ENCODE results near the gene KANSL1.

KANSL1 gene

GRCh38 chr17:46176975-46177374 lies 16.3 kb downstream of the KANSL1 start:
- H3K27me3 ChIP-seq, result no peaks in the 10 kb centered on the region
- TF ChIP-seq, protein P1, sequence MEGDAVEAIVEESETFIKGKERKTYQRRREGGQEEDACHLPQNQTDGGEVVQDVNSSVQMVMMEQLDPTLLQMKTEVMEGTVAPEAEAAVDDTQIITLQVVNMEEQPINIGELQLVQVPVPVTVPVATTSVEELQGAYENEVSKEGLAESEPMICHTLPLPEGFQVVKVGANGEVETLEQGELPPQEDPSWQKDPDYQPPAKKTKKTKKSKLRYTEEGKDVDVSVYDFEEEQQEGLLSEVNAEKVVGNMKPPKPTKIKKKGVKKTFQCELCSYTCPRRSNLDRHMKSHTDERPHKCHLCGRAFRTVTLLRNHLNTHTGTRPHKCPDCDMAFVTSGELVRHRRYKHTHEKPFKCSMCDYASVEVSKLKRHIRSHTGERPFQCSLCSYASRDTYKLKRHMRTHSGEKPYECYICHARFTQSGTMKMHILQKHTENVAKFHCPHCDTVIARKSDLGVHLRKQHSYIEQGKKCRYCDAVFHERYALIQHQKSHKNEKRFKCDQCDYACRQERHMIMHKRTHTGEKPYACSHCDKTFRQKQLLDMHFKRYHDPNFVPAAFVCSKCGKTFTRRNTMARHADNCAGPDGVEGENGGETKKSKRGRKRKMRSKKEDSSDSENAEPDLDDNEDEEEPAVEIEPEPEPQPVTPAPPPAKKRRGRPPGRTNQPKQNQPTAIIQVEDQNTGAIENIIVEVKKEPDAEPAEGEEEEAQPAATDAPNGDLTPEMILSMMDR (IDR thresholded peaks at IDR 0.05), result no peak
- H3K36me3 ChIP-seq, result peaks cover under 1 to 2% (median under 1%) of the 10 kb centered on the region in 3 donors
- DNase-seq, result no peak
- no peaks in the 10 kb centered on the region for H3K9me3 ChIP-seq
- H3K27ac ChIP-seq, result no peak overlapping the region
- intact Hi-C loops (cut with DNase I; ENCODE audit: low total_unique reads), result no loop called here
- H3K4me3 ChIP-seq, result no peak overlapping the region
- peaks cover 0 to 97% (median 47%) of the 10 kb centered on the region in 4 donors for H3K4me1 ChIP-seq

- no peak for DNase-seq
- intact Hi-C loops (cut with DNase I; ENCODE audit: low total_unique reads), result no loop called here
- TF ChIP-seq, protein P1 (IDR thresholded peaks at IDR 0.05), result no peak
- Histone ChIP-seq H3K9me3 (no peaks in the 10 kb centered on the region), H3K4me1 (peaks cover 0 to 93% (median 43%) of the 10 kb centered on the region in 4 donors), H3K36me3 (peaks cover 11 to 13% (median 12%) of the 10 kb centered on the region in 3 donors), H3K27ac (no peak overlapping the region), H3K27me3 (no peaks in the 10 kb centered on the region), H3K4me3 (no peak overlapping the region)
Observed at GRCh38 chr17:46175891-46176290, 17.3 kb downstream of the KANSL1 start.

- H3K36me3 ChIP-seq, result peaks cover 14 to 24% (median 23%) of the 10 kb centered on the region in 3 donors
- H3K9me3 ChIP-seq, result no peaks in the 10 kb centered on the region
- no peak overlapping the region for H3K27ac ChIP-seq
- no peak overlapping the region for H3K4me3 ChIP-seq
- TF ChIP-seq, protein P1 (IDR thresholded peaks at IDR 0.05), result no peak
- H3K27me3 ChIP-seq, result no peaks in the 10 kb centered on the region
- peaks cover 0 to 92% (median 28%) of the 10 kb centered on the region in 4 donors for H3K4me1 ChIP-seq
- DNase-seq, result no peak
- intact Hi-C loops (cut with DNase I; ENCODE audit: low total_unique reads), result no loop called here
Observed at GRCh38 chr17:46173153-46173552, 20.1 kb downstream of the KANSL1 start.

DNA sequence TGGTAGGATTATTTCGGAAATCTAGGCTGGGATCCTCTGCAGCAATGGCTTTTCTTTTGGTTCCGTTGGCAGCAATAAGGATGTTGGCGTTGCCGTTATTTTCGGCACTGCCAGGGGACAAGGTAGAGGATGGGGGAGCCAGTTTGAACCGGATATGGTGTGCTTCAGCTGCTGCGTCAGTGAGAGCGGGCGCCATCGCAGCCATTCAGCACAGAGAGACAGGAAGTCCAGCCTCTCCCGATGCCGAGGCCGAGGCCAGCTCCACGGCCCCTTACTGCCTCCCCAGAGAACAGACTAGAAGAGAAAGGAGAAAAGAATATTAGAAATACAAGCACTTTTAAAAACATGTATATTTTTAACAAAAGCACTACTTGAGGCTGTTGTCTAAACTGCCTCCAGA lies 21.3 kb downstream of the KANSL1 start:
- H3K27ac ChIP-seq, result no peak overlapping the region
- intact Hi-C loops (cut with DNase I; ENCODE audit: low total_unique reads), result no loop called here
- DNase-seq, result no peak
- TF ChIP-seq, protein P1 (IDR thresholded peaks at IDR 0.05), result no peak
- H3K4me3 ChIP-seq, result no peak overlapping the region
- H3K27me3 ChIP-seq, result no peaks in the 10 kb centered on the region
- H3K9me3 ChIP-seq, result no peaks in the 10 kb centered on the region
- H3K36me3 ChIP-seq, result peaks cover 14 to 24% (median 23%) of the 10 kb centered on the region in 3 donors
- H3K4me1 ChIP-seq, result peaks cover 0 to 92% (median 34%) of the 10 kb centered on the region in 4 donors

DNA sequence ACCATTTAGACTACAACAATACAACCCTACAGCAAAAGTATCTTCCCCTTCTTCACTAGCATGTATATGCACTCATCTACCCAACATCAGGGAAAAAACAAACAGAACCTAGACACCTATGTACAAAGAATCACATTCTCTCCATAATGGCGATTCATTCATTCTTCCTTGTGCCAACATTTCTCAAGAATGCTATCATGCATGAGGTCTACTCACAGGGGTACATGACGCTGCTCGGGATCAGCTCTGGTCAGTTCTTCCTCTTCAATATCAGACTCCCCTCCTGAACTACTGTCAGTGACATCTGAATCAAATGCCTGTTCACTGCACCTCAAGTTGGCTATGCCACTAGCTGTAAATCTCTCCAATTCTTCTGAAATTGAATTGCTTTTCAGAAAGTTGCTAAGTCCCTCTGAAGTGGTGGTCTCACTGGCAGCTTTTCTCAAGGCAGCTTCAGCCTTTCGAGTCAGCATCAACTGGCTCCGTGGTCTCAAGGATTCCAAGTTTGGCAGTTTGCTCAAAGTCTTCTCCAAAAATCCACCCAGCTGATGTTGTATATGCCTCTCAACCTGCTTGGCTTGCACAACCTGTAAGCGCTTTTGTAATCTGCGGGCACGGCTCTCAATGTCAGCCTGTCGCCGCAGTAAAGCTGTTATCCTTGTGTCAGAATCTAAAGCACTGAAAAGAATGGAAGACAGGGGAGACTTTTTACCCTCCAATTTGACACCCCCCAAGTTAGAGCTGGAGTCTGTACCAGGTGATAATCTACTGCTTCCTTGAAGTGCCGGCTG lies 22.4 kb downstream of the KANSL1 start:
- no peak overlapping the region for H3K27ac ChIP-seq
- H3K4me3 ChIP-seq, result no peak overlapping the region
- no peaks in the 10 kb centered on the region for H3K9me3 ChIP-seq
- H3K36me3 ChIP-seq, result peaks cover 14 to 24% (median 23%) of the 10 kb centered on the region in 3 donors
- no peaks in the 10 kb centered on the region for H3K27me3 ChIP-seq
- DNase-seq, result no peak
- TF ChIP-seq, protein P1 (IDR thresholded peaks at IDR 0.05), result no peak
- intact Hi-C loops (cut with DNase I; ENCODE audit: low total_unique reads), result no loop called here
- H3K4me1 ChIP-seq, result peaks cover 0 to 92% (median 39%) of the 10 kb centered on the region in 4 donors

Measured in tibial artery (tissue), 4 donors.